IMR-90 (cell line): Measurements from ENCODE around the gene ARHGEF12. TPM values are rescaled to one million over a fixed set of nuclear protein-coding genes. Genes with fewer than 3 reads are reported as not detected.

Experiments
- ATAC-seq: fragments of 200-7000 bp; cut with Tn5 transposase; 2 replicates; pipeline ENCODE4 v1.9.1; 2020; ENCODE audit warnings: low read depth, mild to moderate bottlenecking, moderate library complexity
- BruUV-seq: library from RNA; stranded (reverse); fragments of 400-500 nt; replicated peaks from 2 replicates; lab custom pipeline; 2021; lab: Mats Ljungman, UMichigan
- CTCF ChIA-PET: fragments of 300-600 bp; formaldehyde crosslinking; extraction: SDS; loops from one replicate; lab custom pipeline; 2021; ENCODE audit warnings: antibody characterized with exemption; lab: Yijun Ruan, JAX
- POLR2A ChIA-PET: fragments of 300-600 bp; sonication (Branson Sonifier 250); formaldehyde crosslinking; loops from one replicate; lab custom pipeline; 2022; ENCODE audit warnings: antibody characterized with exemption; ENCODE audit not compliant: unreplicated experiment; lab: Charles Lee
- DNase-seq: peaks from one replicate; pipeline ENCODE4 v3.0.0; 2013
- H2AFZ ChIP-seq: replicated peaks from 2 replicates; pipeline ENCODE3; 2013; ENCODE audit warnings: low read length, mild to moderate bottlenecking; ENCODE audit not compliant: poor library complexity
- H2AK5ac ChIP-seq: 2 replicates; pipeline ENCODE4 v1.6.1; 2013; ENCODE audit warnings: low read depth, low read length, inconsistent platforms
- H2AK9ac ChIP-seq: replicated peaks from 2 replicates; pipeline ENCODE3; 2013; ENCODE audit warnings: mild to moderate bottlenecking, low read depth, low read length, moderate library complexity; ENCODE audit not compliant: poor library complexity
- H2BK120ac ChIP-seq: 2 replicates; pipeline ENCODE4 v1.6.1; 2013; ENCODE audit warnings: low read depth, low read length, inconsistent platforms
- H2BK15ac ChIP-seq: 3 replicates; pipeline ENCODE4 v1.6.1; 2013; ENCODE audit warnings: low read depth, low read length, inconsistent platforms
- H2BK20ac ChIP-seq: 2 replicates; pipeline ENCODE4 v1.6.1; 2013; ENCODE audit warnings: low read depth, mild to moderate bottlenecking, inconsistent platforms, low read length, moderate library complexity
- H2BK5ac ChIP-seq: 2 replicates; pipeline ENCODE4 v1.6.1; 2013; ENCODE audit warnings: mild to moderate bottlenecking, low read depth, low read length, inconsistent platforms; ENCODE audit not compliant: poor library complexity, severe bottlenecking
- H3K14ac ChIP-seq: replicated peaks from 2 replicates; pipeline ENCODE4 v1.6.1; 2013; ENCODE audit warnings: low read depth, low read length, inconsistent platforms
- H3K18ac ChIP-seq: 2 replicates; pipeline ENCODE4 v1.6.1; 2013; ENCODE audit warnings: low read depth, low read length, control low read depth
- H3K23ac ChIP-seq: 2 replicates; pipeline ENCODE4 v1.6.1; 2013; ENCODE audit warnings: low read depth, low read length, inconsistent platforms
- H3K27ac ChIP-seq: 2 replicates; pipeline ENCODE4 v1.5.1; 2013; ENCODE audit warnings: mild to moderate bottlenecking, control low read depth, low read length; ENCODE audit not compliant: insufficient read depth
- H3K27me3 ChIP-seq: 2 replicates; pipeline ENCODE4 v1.6.1; 2013; ENCODE audit warnings: low read length; ENCODE audit not compliant: control insufficient read depth, insufficient read depth
- H3K36me3 ChIP-seq: 2 replicates; pipeline ENCODE4 v1.6.1; 2013; ENCODE audit warnings: low read length, mixed read lengths; ENCODE audit not compliant: control insufficient read depth, insufficient read depth
- H3K4ac ChIP-seq: 2 replicates; pipeline ENCODE4 v1.6.1; 2013; ENCODE audit warnings: low read depth, low read length, inconsistent platforms
- H3K4me1 ChIP-seq: 2 replicates; pipeline ENCODE4 v1.6.1; 2013; ENCODE audit warnings: low read length, mixed read lengths; ENCODE audit not compliant: control insufficient read depth, insufficient read depth
- H3K4me2 ChIP-seq: 2 replicates; pipeline ENCODE4 v1.6.1; 2013; ENCODE audit warnings: low read depth, mild to moderate bottlenecking, control low read depth, low read length, moderate library complexity
- H3K4me3 ChIP-seq: 2 replicates; pipeline ENCODE4 v1.5.1; 2013; ENCODE audit warnings: low read depth, mild to moderate bottlenecking, control low read depth, low read length, moderate library complexity; ENCODE audit not compliant: insufficient read depth
- H3K56ac ChIP-seq: 2 replicates; pipeline ENCODE4 v1.6.1; 2013; ENCODE audit warnings: low read length, inconsistent platforms; ENCODE audit not compliant: insufficient read depth; ENCODE audit errors: extremely low read depth
- H3K79me1 ChIP-seq, 2 experiments: 2 replicates each; pipeline ENCODE4 v1.6.1; 2013; ENCODE audit warnings: low read length in 2 of 2, inconsistent platforms in 1 of 2, low read depth in 1 of 2
- H3K9ac ChIP-seq: 2 replicates; pipeline ENCODE4 v1.6.1; 2013; ENCODE audit warnings: low read depth, low read length, control low read depth
- H3K9me1 ChIP-seq: 2 replicates; pipeline ENCODE4 v1.6.1; 2013; ENCODE audit warnings: low read length, inconsistent platforms; ENCODE audit not compliant: insufficient read depth
- H3K9me3 ChIP-seq: 2 replicates; pipeline ENCODE4 v1.6.1; 2013; ENCODE audit warnings: low read length; ENCODE audit not compliant: control insufficient read depth, insufficient read depth
- H4K20me1 ChIP-seq: 2 replicates; pipeline ENCODE4 v1.6.1; 2013; ENCODE audit warnings: low read length, inconsistent platforms; ENCODE audit not compliant: insufficient read depth
- H4K5ac ChIP-seq: 2 replicates; pipeline ENCODE4 v1.6.1; 2013; ENCODE audit warnings: mild to moderate bottlenecking, low read depth, low read length, control low read depth
- H4K8ac ChIP-seq, 2 experiments: 2 replicates each; pipeline ENCODE4 v1.6.1; 2013; ENCODE audit warnings: low read depth in 2 of 2, low read length in 2 of 2, control low read depth in 1 of 2, inconsistent platforms in 1 of 2
- H4K91ac ChIP-seq: 2 replicates; pipeline ENCODE4 v1.6.1; 2013; ENCODE audit warnings: low read depth, low read length, inconsistent platforms; ENCODE audit not compliant: insufficient read depth
- CHD1 ChIP-seq: IDR thresholded peaks from 2 replicates; pipeline ENCODE4 v1.6.1; 2012; ENCODE audit warnings: low read depth, low read length, improper control_type of control experiment
- MAFK ChIP-seq: IDR thresholded peaks from 2 replicates; pipeline ENCODE4 v1.6.1; 2012; ENCODE audit warnings: low read depth, low read length, improper control_type of control experiment
- MAZ ChIP-seq: IDR thresholded peaks from 2 replicates; pipeline ENCODE4 v1.6.1; 2012; ENCODE audit warnings: low read depth, mild to moderate bottlenecking, low read length, improper control_type of control experiment, moderate library complexity, borderline replicate concordance
- NFE2L2 ChIP-seq: fragments of 150-350 bp; IDR thresholded peaks from 2 replicates; pipeline ENCODE4 v1.6.1; 2016; ENCODE audit warnings: low read depth, mild to moderate bottlenecking, low read length
- POLR2A ChIP-seq: IDR thresholded peaks from 2 replicates; pipeline ENCODE4 v1.6.1; 2012; ENCODE audit warnings: mild to moderate bottlenecking, low read depth, low read length
- RAD21 ChIP-seq: IDR thresholded peaks from 2 replicates; pipeline ENCODE4 v1.6.1; 2012; ENCODE audit warnings: low read length, improper control_type of control experiment
- RCOR1 ChIP-seq: IDR thresholded peaks from 2 replicates; pipeline ENCODE4 v1.6.1; 2012; ENCODE audit warnings: mild to moderate bottlenecking, low read length, improper control_type of control experiment; ENCODE audit not compliant: insufficient replicate concordance
- RFX5 ChIP-seq: IDR thresholded peaks from 2 replicates; pipeline ENCODE4 v1.8.0; 2012; ENCODE audit warnings: low read depth, mild to moderate bottlenecking, low read length, moderate library complexity
- WGBS, 2 experiments: methylation state at CpG; one replicate each; pipeline versions ENCODE4 v1.1.5 to v1.1.7; 2013; ENCODE audit warnings: missing lambda C conversion rate in 2 of 2; ENCODE audit not compliant: insufficient read length in 1 of 2; ENCODE audit errors: extremely low coverage in 2 of 2; 5-methylcytosine and 5-hydroxymethylcytosine counted together
- dilution Hi-C: fragments of 300-500 bp; cut with HindIII; formaldehyde crosslinking; loops from one replicate; pipeline ENCODE4 v1.14.3; 2018; ENCODE audit warnings: low sequenced_read_pairs; ENCODE audit not compliant: unreplicated experiment
- in situ Hi-C: fragments of 300-500 bp; cut with MboI; formaldehyde crosslinking; loops from 3 replicates; pipeline ENCODE4 v1.14.3; 2019; ENCODE audit warnings: low sequenced_read_pairs, inconsistent platforms, mixed read lengths
- intact Hi-C: fragments of 100-400 bp; cut with micrococcal nuclease; formaldehyde crosslinking; loops from 2 replicates; pipeline ENCODE4 v1.10.0; 2022
- polyA plus RNA-seq, 3 experiments: library from polyadenylated mRNA; depleted of rRNA; stranded (reverse); fragments of >200 nt; gene quantifications; 2 replicates each; pipeline ENCODE4 v1.2.3, GENCODE V29; 2012; ENCODE audit warnings: low replicate concordance in 1 of 3
- total RNA-seq: library from RNA; depleted of rRNA; stranded (reverse); fragments of >200 nt; gene quantifications from 2 replicates; pipeline ENCODE4 v1.2.3, GENCODE V29; 2012
- TF ChIP-seq, protein P1 (sequence below): conservative IDR thresholded peaks from 2 replicates; pipeline ENCODE4 v1.5.1; 2012; ENCODE audit warnings: mild to moderate bottlenecking, low read depth, low read length, improper control_type of control experiment
- TF ChIP-seq, protein P2 (sequence below): fragments of 150-350 bp; IDR thresholded peaks from 2 replicates; pipeline ENCODE4 v1.6.1; 2016; ENCODE audit warnings: low read depth, mild to moderate bottlenecking, low read length, moderate library complexity, borderline replicate concordance
- TF ChIP-seq, protein P3 (sequence below): fragments of 150-350 bp; IDR thresholded peaks from 2 replicates; pipeline ENCODE4 v1.6.1; 2017; ENCODE audit warnings: mild to moderate bottlenecking, antibody characterized with exemption, low read length, low read depth

The ARHGEF12 gene
- total and polyA plus RNA-seq, 2 of the 4 experiments (the other 2 are of a cell fraction), result 25.5 to 115 TPM

DNA sequence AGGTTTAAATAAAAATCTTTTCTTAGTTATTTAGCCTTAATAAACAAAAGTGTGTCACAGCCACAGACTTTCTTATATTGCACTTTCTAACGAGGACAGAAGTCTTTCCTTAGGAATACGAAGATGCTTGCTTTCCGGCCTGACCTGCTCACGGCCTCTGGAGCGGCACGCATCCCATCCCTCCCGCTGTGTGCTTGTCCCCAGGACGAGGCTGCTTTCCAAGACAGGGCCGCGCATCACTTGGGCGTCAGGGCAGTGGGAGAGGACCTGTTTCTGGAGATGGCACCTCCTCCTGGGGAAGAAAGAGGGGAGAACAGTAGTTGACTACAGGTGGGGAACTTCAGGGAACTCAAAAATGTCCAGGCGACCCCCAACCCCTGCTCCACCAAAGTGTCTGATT, 201.8 kb downstream of the ARHGEF12 start:
- H3K4me1 ChIP-seq, result peaks cover 3% of the 10 kb centered on the region; the same call in 1 of the 2 replicates
- no peak overlapping the region for H2AFZ ChIP-seq
- no peak overlapping the region for H3K4ac ChIP-seq
- H3K9ac ChIP-seq, result no peak overlapping the region
- no peak overlapping the region for H3K4me2 ChIP-seq
- WGBS, 2 experiments, result 57% methylated on average over 2 of the region's 12 CpGs; no CpG with 5 or more reads in 1 of the 2 experiments
- CTCF ChIA-PET, result no interaction called here
- no peaks in the 10 kb centered on the region for H3K9me3 ChIP-seq
- dilution Hi-C loops, result no loop called here
- H2BK120ac ChIP-seq, result no peak overlapping the region
- H3K14ac ChIP-seq, result no peak overlapping the region
- no peaks in the 10 kb centered on the region for H3K79me1 ChIP-seq
- H2BK20ac ChIP-seq, result no peak overlapping the region
- no peak overlapping the region for H4K5ac ChIP-seq
- no peaks in the 10 kb centered on the region for H4K20me1 ChIP-seq
- no peak overlapping the region for H2AK9ac ChIP-seq
- TF ChIP-seq, protein P1, sequence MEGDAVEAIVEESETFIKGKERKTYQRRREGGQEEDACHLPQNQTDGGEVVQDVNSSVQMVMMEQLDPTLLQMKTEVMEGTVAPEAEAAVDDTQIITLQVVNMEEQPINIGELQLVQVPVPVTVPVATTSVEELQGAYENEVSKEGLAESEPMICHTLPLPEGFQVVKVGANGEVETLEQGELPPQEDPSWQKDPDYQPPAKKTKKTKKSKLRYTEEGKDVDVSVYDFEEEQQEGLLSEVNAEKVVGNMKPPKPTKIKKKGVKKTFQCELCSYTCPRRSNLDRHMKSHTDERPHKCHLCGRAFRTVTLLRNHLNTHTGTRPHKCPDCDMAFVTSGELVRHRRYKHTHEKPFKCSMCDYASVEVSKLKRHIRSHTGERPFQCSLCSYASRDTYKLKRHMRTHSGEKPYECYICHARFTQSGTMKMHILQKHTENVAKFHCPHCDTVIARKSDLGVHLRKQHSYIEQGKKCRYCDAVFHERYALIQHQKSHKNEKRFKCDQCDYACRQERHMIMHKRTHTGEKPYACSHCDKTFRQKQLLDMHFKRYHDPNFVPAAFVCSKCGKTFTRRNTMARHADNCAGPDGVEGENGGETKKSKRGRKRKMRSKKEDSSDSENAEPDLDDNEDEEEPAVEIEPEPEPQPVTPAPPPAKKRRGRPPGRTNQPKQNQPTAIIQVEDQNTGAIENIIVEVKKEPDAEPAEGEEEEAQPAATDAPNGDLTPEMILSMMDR, result no peak
- no peak for TF ChIP-seq POLR2A
- TF ChIP-seq MAZ, result no peak
- no peak for TF ChIP-seq RFX5
- TF ChIP-seq, protein P2, sequence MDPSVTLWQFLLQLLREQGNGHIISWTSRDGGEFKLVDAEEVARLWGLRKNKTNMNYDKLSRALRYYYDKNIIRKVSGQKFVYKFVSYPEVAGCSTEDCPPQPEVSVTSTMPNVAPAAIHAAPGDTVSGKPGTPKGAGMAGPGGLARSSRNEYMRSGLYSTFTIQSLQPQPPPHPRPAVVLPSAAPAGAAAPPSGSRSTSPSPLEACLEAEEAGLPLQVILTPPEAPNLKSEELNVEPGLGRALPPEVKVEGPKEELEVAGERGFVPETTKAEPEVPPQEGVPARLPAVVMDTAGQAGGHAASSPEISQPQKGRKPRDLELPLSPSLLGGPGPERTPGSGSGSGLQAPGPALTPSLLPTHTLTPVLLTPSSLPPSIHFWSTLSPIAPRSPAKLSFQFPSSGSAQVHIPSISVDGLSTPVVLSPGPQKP, result no peak
- no peak for TF ChIP-seq NFE2L2
- no peak for TF ChIP-seq CHD1
- no peak for TF ChIP-seq MAFK
- no peak for TF ChIP-seq RCOR1
- no peak for TF ChIP-seq RAD21
- TF ChIP-seq, protein P3, sequence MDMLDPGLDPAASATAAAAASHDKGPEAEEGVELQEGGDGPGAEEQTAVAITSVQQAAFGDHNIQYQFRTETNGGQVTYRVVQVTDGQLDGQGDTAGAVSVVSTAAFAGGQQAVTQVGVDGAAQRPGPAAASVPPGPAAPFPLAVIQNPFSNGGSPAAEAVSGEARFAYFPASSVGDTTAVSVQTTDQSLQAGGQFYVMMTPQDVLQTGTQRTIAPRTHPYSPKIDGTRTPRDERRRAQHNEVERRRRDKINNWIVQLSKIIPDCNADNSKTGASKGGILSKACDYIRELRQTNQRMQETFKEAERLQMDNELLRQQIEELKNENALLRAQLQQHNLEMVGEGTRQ, result no peak
- no peak overlapping the region for H3K18ac ChIP-seq
- no peak overlapping the region for H3K56ac ChIP-seq
- no peak overlapping the region for H4K91ac ChIP-seq
- no peak overlapping the region for H4K8ac ChIP-seq
- no peak overlapping the region for H3K23ac ChIP-seq
- in situ Hi-C loops, result no loop called here
- BruUV-seq, result no TSS peak
- no peak overlapping the region for H2AK5ac ChIP-seq
- H2BK15ac ChIP-seq, result no peak overlapping the region
- intact Hi-C loops, result no loop called here
- no peak for DNase-seq
- no peak for ATAC-seq
- no peak overlapping the region for H3K27ac ChIP-seq
- no peak overlapping the region for H3K4me3 ChIP-seq
- POLR2A ChIA-PET, result no interaction called here
- peaks cover under 1% of the 10 kb centered on the region; the same call in 1 of the 2 replicates for H3K9me1 ChIP-seq
- no peaks in the 10 kb centered on the region for H3K36me3 ChIP-seq
- H3K27me3 ChIP-seq, result no peaks in the 10 kb centered on the region
- H2BK5ac ChIP-seq, result no peak overlapping the region
